ENCODE results near the gene MLIP. TPM values are rescaled to one million over a fixed set of nuclear protein-coding genes. Genes with fewer than 3 reads are reported as not detected.
"Not testable (repeated sequence)": the region's sequence is repeated elsewhere in the genome, so short reads cannot be mapped to it uniquely, and the experiment has no call there.

MLIP gene
- total RNA-seq, 1 donor from 2014 or later: 0.44 TPM

DNA sequence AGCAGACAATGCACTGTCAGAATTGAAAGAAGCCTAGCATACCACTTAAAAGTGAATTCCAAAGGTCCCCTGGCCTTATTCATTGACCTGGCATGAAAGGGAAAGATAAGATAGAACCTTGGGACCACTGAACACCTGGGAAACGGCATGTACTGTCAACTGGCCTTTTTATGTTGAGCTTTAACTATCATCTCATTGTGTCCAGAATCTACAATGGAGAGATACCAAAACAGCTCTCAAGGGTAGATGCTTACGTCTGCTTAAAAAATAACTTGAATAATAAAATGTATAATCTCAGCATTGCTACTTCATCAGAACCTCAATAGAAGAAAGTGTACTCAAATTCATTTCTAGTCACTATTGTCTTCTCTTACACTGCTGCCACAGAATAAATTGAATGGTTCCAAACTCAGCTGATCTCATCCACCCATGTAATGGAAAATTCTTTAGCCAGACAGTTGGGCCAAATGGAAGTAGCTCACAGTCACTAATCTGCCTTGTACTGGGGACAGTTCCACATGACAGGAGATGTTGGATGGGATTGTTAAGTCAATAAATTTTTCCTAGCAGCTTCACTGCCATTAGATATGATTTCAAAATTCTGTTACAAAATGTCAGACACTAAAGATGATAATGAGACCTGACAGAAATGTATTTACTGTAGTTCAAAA, 93.8 kb downstream of the MLIP start:
- TF ChIP-seq, protein P1, sequence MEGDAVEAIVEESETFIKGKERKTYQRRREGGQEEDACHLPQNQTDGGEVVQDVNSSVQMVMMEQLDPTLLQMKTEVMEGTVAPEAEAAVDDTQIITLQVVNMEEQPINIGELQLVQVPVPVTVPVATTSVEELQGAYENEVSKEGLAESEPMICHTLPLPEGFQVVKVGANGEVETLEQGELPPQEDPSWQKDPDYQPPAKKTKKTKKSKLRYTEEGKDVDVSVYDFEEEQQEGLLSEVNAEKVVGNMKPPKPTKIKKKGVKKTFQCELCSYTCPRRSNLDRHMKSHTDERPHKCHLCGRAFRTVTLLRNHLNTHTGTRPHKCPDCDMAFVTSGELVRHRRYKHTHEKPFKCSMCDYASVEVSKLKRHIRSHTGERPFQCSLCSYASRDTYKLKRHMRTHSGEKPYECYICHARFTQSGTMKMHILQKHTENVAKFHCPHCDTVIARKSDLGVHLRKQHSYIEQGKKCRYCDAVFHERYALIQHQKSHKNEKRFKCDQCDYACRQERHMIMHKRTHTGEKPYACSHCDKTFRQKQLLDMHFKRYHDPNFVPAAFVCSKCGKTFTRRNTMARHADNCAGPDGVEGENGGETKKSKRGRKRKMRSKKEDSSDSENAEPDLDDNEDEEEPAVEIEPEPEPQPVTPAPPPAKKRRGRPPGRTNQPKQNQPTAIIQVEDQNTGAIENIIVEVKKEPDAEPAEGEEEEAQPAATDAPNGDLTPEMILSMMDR (IDR thresholded peaks at IDR 0.05; ENCODE audit: partially characterized antibody, unreplicated experiment): no peak
- DNase-seq: no peak
- no peak overlapping the region for H3K27ac Mint-ChIP-seq (ENCODE audit: unreplicated experiment)
- H3K36me3 Mint-ChIP-seq (ENCODE audit: unreplicated experiment): no peaks in the 10 kb centered on the region
- H3K4me1 Mint-ChIP-seq (ENCODE audit: low read depth, unreplicated experiment): no peaks in the 10 kb centered on the region
- H3K9me3 Mint-ChIP-seq (ENCODE audit: unreplicated experiment): no peaks in the 10 kb centered on the region
- no peak overlapping the region for H3K4me3 Mint-ChIP-seq (ENCODE audit: unreplicated experiment)
- H3K27me3 Mint-ChIP-seq (ENCODE audit: unreplicated experiment): no peaks in the 10 kb centered on the region

- H3K9me3 Mint-ChIP-seq (ENCODE audit: unreplicated experiment): no peaks in the 10 kb centered on the region
- H3K27me3 Mint-ChIP-seq (ENCODE audit: unreplicated experiment): no peaks in the 10 kb centered on the region
- no peaks in the 10 kb centered on the region for H3K4me1 Mint-ChIP-seq (ENCODE audit: low read depth, unreplicated experiment)
- H3K27ac Mint-ChIP-seq (ENCODE audit: unreplicated experiment): no peak overlapping the region
- TF ChIP-seq, protein P1 (IDR thresholded peaks at IDR 0.05; ENCODE audit: partially characterized antibody, unreplicated experiment): no peak
- H3K36me3 Mint-ChIP-seq (ENCODE audit: unreplicated experiment): no peaks in the 10 kb centered on the region
- DNase-seq: no peak
- H3K4me3 Mint-ChIP-seq (ENCODE audit: unreplicated experiment): no peak overlapping the region
These were observed 95.3 kb downstream of the MLIP start for GRCh38 chr6:54206510-54206909.

- H3K4me1 Mint-ChIP-seq (ENCODE audit: low read depth, unreplicated experiment); H3K27ac Mint-ChIP-seq (ENCODE audit: unreplicated experiment); H3K27me3 Mint-ChIP-seq (ENCODE audit: unreplicated experiment); H3K4me3 Mint-ChIP-seq (ENCODE audit: unreplicated experiment); H3K9me3 Mint-ChIP-seq (ENCODE audit: unreplicated experiment); H3K36me3 Mint-ChIP-seq (ENCODE audit: unreplicated experiment); DNase-seq: not testable (repeated sequence)
These were observed 98.7 kb downstream of the MLIP start for GRCh38 chr6:54209983-54210382.

- no peak for DNase-seq
- Mint-ChIP-seq H3K27ac (ENCODE audit: unreplicated experiment) (peak overlapping the region; percentile 7), H3K27me3 (ENCODE audit: unreplicated experiment) (peaks cover 2% of the 10 kb centered on the region), H3K4me1 (ENCODE audit: low read depth, unreplicated experiment) (peaks cover 14% of the 10 kb centered on the region), H3K4me3 (ENCODE audit: unreplicated experiment) (no peak overlapping the region), H3K36me3 (ENCODE audit: unreplicated experiment) (no peaks in the 10 kb centered on the region), H3K9me3 (ENCODE audit: unreplicated experiment) (no peaks in the 10 kb centered on the region)
- TF ChIP-seq, protein P1 (IDR thresholded peaks at IDR 0.05; ENCODE audit: partially characterized antibody, unreplicated experiment): no peak
These were observed 103.0 kb downstream of the MLIP start for GRCh38 chr6:54214286-54214685.

- TF ChIP-seq, protein P1 (IDR thresholded peaks at IDR 0.05; ENCODE audit: partially characterized antibody, unreplicated experiment): no peak
- Mint-ChIP-seq H3K36me3 (ENCODE audit: unreplicated experiment) (no peaks in the 10 kb centered on the region), H3K4me3 (ENCODE audit: unreplicated experiment) (no peak overlapping the region), H3K27me3 (ENCODE audit: unreplicated experiment) (peaks cover 2% of the 10 kb centered on the region), H3K27ac (ENCODE audit: unreplicated experiment) (peak overlapping the region; percentile 23), H3K9me3 (ENCODE audit: unreplicated experiment) (no peaks in the 10 kb centered on the region), H3K4me1 (ENCODE audit: low read depth, unreplicated experiment) (peaks cover 14% of the 10 kb centered on the region)
- DNase-seq: no peak
These were observed 105.1 kb downstream of the MLIP start for GRCh38 chr6:54216336-54216735.
